Thoracic aorta (tissue), 2 donors: ENCODE results near the gene NDUFS4. TPM values are rescaled to one million over a fixed set of nuclear protein-coding genes. Genes with fewer than 3 reads are reported as not detected.

Source experiments
- ATAC-seq: fragments of 150-250 bp; one replicate; pipeline ENCODE4 v1.8.0; 2017; ENCODE audit warnings: low read depth; ENCODE audit not compliant: insufficient number of reproducible peaks, low FRiP score
- DNase-seq: peaks from one replicate; pipeline ENCODE4 v3.0.0-alpha.2; 2020; ENCODE audit warnings: low spot score
- H3K27ac ChIP-seq, 2 donors: fragments of 200-600 bp; sonication (generic); 1 replicate in 1 of 2; 2 replicates in 1 of 2; pipeline ENCODE4 v1.5.1; 2016; ENCODE audit warnings: mild to moderate bottlenecking in 2 of 2, moderate library complexity in 2 of 2
- H3K27me3 ChIP-seq: fragments of 200-600 bp; sonication (generic); replicated peaks from 2 replicates; pipeline ENCODE4 v1.6.0; 2016; ENCODE audit warnings: mild to moderate bottlenecking; ENCODE audit not compliant: insufficient read depth
- H3K36me3 ChIP-seq: fragments of 200-600 bp; sonication (generic); one replicate; pipeline ENCODE4 v1.5.1; 2016
- H3K4me1 ChIP-seq, 2 donors: fragments of 200-600 bp; sonication (generic); 1 replicate in 1 of 2; 2 replicates in 1 of 2; pipeline versions ENCODE4 v1.5.1 to v1.6.0; 2016; ENCODE audit warnings: low read depth in 2 of 2, mild to moderate bottlenecking in 1 of 2; ENCODE audit not compliant: control insufficient read depth in 1 of 2
- H3K4me3 ChIP-seq: fragments of 200-600 bp; sonication (generic); 2 replicates; pipeline ENCODE4 v1.5.1; 2016; ENCODE audit warnings: mild to moderate bottlenecking
- H3K9me3 ChIP-seq: fragments of 200-600 bp; sonication (generic); 2 replicates; pipeline ENCODE4 v1.5.1; 2016
- CTCF ChIP-seq: fragments of 200-600 bp; sonication (generic); IDR thresholded peaks from one replicate; pipeline ENCODE4 v1.5.1; 2019; ENCODE audit warnings: antibody characterized with exemption
- total RNA-seq, 2 donors: library from RNA; depleted of rRNA; stranded (reverse); fragments of >200 nt; gene quantifications; one replicate each; pipeline versions ENCODE4 v1.1.0 to v1.2.3, GENCODE V29; 2016

The NDUFS4 gene
- total RNA-seq, 2 donors from 2014 or later: 42.0 to 72.0 TPM

GRCh38 chr5:53667621-53668020 is 107.2 kb downstream of the NDUFS4 start:
- H3K36me3 ChIP-seq: peaks cover 5% of the 10 kb centered on the region
- peaks cover 6% of the 10 kb centered on the region for H3K9me3 ChIP-seq
- no peak for DNase-seq
- no peak overlapping the region for H3K27ac ChIP-seq
- ATAC-seq: no peak
- no peaks in the 10 kb centered on the region for H3K4me1 ChIP-seq
- H3K27me3 ChIP-seq: no peaks in the 10 kb centered on the region
- H3K4me3 ChIP-seq: no peak overlapping the region
- no peak for TF ChIP-seq CTCF

DNA sequence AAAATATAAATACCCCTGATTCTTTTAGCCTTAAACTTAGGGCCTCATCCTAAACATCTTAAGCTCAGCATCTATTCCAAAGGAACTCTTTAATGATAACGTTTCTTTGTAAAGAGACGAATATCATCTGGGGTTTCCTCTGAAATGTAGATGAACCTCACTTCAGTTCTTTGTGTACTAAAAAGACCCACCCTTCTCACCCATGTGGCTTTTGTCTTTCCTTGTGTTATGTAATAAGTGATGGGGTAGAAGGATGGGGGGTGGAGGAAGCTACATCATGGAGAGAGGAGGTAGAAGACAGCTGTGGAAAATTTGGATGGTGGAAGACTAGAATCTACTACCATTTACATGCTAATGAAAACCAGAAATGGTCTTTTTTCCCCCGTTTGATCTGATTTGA is 111.0 kb downstream of the NDUFS4 start:
- H3K27ac ChIP-seq: no peak overlapping the region
- H3K36me3 ChIP-seq: no peaks in the 10 kb centered on the region
- ATAC-seq (no peak), DNase-seq (no peak)
- no peaks in the 10 kb centered on the region for H3K4me1 ChIP-seq
- H3K9me3 ChIP-seq: no peaks in the 10 kb centered on the region
- TF ChIP-seq CTCF: no peak
- H3K27me3 ChIP-seq: no peaks in the 10 kb centered on the region
- no peak overlapping the region for H3K4me3 ChIP-seq

DNA sequence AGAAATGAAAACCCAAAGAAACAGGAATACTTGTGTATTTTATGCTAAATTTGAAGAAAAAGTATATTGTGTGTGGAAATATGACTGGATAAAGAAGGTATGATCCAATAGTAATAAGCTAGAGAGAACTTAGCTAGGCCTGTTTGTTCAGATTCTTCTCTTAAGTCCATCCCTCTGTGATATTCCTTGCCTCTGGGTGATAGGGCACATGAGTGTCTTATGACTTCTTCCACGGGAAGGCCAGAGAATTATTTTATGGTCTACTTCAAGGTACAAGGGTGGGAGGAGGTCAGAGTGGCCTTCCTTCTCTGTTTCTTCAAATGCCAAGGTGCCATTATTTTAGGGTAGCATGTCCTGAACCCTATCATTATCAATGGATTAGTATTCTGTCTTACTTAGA is 113.7 kb downstream of the NDUFS4 start:
- H3K9me3 ChIP-seq: no peaks in the 10 kb centered on the region
- no peaks in the 10 kb centered on the region for H3K4me1 ChIP-seq
- no peak for ATAC-seq
- no peak overlapping the region for H3K27ac ChIP-seq
- no peak overlapping the region for H3K4me3 ChIP-seq
- no peak for DNase-seq
- TF ChIP-seq CTCF: no peak
- no peaks in the 10 kb centered on the region for H3K36me3 ChIP-seq
- H3K27me3 ChIP-seq: no peaks in the 10 kb centered on the region

DNA sequence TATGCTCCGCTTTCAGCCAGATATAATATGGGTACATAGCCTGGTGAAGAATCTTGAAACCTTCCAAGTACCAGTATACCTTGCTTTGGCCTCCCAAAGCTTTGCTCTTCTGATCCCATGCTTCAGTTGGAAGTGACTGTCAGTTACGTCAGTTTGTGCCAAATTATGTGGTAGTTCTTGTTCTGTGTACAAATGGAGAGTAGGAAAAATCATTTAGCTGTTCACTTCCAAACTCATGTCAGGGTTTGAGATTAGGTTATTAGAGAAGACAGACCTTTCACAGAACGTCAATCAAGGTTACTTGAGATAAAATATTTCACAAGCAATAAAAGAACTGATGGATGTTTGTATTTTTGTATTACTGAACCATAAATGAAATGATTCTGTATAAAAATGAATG is 117.2 kb downstream of the NDUFS4 start:
- no peak for TF ChIP-seq CTCF
- no peak overlapping the region for H3K4me3 ChIP-seq
- no peak for ATAC-seq
- H3K36me3 ChIP-seq: no peaks in the 10 kb centered on the region
- H3K27me3 ChIP-seq: no peaks in the 10 kb centered on the region
- DNase-seq: no peak
- no peaks in the 10 kb centered on the region for H3K9me3 ChIP-seq
- no peaks in the 10 kb centered on the region for H3K4me1 ChIP-seq
- H3K27ac ChIP-seq: no peak overlapping the region

- ATAC-seq (no peak), DNase-seq (no peak)
- Histone ChIP-seq H3K9me3 (no peaks in the 10 kb centered on the region), H3K4me1 (no peaks in the 10 kb centered on the region), H3K27me3 (no peaks in the 10 kb centered on the region), H3K36me3 (no peaks in the 10 kb centered on the region), H3K27ac (no peak overlapping the region), H3K4me3 (no peak overlapping the region)
- no peak for TF ChIP-seq CTCF
These were observed 118.7 kb downstream of the NDUFS4 start for GRCh38 chr5:53678981-53679660.
